Stomach smooth muscle (tissue), 2 donors: ENCODE results near the gene CPN2.
A peak's percentile ranks its signal among the peaks of the same experiment; 100 is the strongest.

Experiments
- H3K27ac ChIP-seq: one replicate; pipeline ENCODE4 v1.7.0; 2013; ENCODE audit warnings: mild to moderate bottlenecking, low read length, inconsistent platforms
- H3K27me3 ChIP-seq, 2 donors: one replicate each; pipeline ENCODE4 v1.7.0; 2013; ENCODE audit warnings: low read length in 2 of 2; ENCODE audit not compliant: insufficient read depth in 2 of 2, control insufficient read depth in 1 of 2
- H3K36me3 ChIP-seq, 2 donors: one replicate each; pipeline ENCODE4 v1.7.0; 2013; ENCODE audit warnings: low read length in 2 of 2; ENCODE audit not compliant: control insufficient read depth in 2 of 2, insufficient read depth in 2 of 2
- H3K4me1 ChIP-seq: one replicate; pipeline ENCODE4 v1.7.0; 2013; ENCODE audit warnings: low read length; ENCODE audit not compliant: control insufficient read depth, insufficient read depth
- H3K4me3 ChIP-seq, 2 donors: one replicate each; pipeline ENCODE4 v1.7.0; 2013; ENCODE audit warnings: low read length in 2 of 2
- H3K9ac ChIP-seq, 2 donors: one replicate each; pipeline ENCODE4 v1.7.0; 2013; ENCODE audit warnings: low read length in 2 of 2, mild to moderate bottlenecking in 1 of 2
- H3K9me3 ChIP-seq, 2 donors: one replicate each; pipeline ENCODE4 v1.7.0; 2013; ENCODE audit warnings: low read length in 2 of 2; ENCODE audit not compliant: control insufficient read depth in 2 of 2
- donor health status: healthy.
- donor health status: Pancreatic carcinoma.

The CPN2 gene

DNA sequence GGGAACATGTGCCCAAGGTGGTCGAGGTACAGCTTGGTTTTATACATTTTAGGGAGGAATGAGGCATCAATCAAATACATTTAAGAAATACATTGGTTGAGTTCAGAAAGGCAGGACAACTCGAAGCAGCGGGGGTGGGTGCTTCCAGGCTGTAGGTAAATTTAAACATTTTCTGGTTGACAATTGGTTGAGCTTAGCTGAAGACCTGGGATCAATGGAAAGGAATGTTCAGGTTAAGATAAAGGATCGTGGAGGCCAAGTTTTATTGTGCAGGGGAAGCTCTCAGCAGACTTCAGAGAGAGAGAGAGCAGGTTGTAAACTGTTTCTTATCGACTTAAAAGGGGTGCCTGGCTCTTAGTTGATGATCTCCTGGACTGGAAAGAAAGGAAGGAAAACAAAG is 11.3 kb downstream of the CPN2 start:
- Histone ChIP-seq H3K9ac (no peak overlapping the region), H3K4me3 (no peak overlapping the region), H3K36me3 (no peaks in the 10 kb centered on the region), H3K27ac (no peak overlapping the region), H3K9me3 (no peaks in the 10 kb centered on the region), H3K27me3 (peaks cover 0 to 4% of the 10 kb centered on the region in 2 donors), H3K4me1 (no peaks in the 10 kb centered on the region)

DNA sequence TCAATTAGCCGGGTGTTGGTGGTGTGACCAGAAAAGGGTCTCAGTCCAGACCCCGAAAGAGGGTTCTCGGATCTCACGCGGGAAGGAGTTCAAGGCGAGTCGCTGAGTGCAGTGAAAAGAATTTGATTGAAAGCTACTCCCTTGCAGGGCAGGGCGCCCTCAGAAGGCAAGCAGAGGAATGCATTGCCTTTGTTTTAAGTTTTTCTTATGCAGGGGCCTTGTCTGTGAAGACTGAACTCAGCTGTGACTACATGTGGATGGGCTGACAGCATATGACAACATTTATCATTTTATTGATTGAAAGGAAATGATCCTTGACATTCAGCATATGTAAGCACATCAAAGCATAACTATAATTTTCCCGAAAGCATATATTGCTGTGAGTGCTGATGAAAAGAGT is 11.8 kb downstream of the CPN2 start:
- H3K9me3 ChIP-seq, result no peaks in the 10 kb centered on the region
- no peaks in the 10 kb centered on the region for H3K36me3 ChIP-seq
- no peak overlapping the region for H3K27ac ChIP-seq
- no peaks in the 10 kb centered on the region for H3K4me1 ChIP-seq
- H3K4me3 ChIP-seq, result no peak overlapping the region
- H3K27me3 ChIP-seq, result peaks cover 0 to 4% of the 10 kb centered on the region in 2 donors
- H3K9ac ChIP-seq, result no peak overlapping the region

DNA sequence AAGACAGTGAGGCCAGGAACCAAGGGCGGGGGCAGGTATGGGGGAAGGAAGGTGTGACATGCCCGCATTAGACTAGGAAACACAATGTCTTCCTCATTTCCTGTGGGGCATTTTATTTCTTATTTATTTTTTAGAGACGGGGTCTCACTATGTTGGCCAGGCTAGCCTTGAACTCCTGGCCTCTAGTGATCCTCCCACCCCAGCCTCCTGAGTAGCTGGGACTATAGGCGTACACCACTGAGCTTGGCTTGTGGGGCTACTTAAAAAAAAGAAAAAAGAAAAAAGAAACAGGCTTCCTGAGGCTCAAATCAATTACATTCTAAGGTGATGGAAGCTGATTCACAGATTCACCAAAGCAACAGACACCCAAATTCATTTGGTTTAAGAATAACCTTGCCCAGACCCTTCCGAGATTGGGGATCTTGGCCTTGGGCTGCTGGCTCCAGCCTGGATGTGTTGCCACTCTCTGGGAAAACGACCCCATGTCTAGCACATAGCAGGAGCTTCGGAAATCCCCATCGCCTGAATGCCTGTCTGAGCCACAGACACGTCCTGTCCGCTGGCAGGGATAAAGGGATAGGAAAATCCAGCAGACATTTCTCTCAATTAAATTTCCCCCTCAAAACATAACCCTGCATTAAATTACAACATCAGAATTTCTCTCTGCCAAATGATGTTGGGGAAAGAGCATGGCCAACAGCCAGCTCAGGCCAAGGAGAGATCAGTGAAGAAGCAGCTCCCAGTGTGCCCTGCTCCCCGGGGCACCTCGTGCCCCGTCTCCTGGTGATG is 13.0 kb downstream of the CPN2 start:
- H3K4me1 ChIP-seq, result peaks cover 4% of the 10 kb centered on the region
- no peaks in the 10 kb centered on the region for H3K36me3 ChIP-seq
- no peak overlapping the region for H3K9ac ChIP-seq
- peaks cover 4 to 6% of the 10 kb centered on the region in 2 donors for H3K27me3 ChIP-seq
- no peaks in the 10 kb centered on the region for H3K9me3 ChIP-seq
- no peak overlapping the region for H3K27ac ChIP-seq
- H3K4me3 ChIP-seq, result no peak overlapping the region

DNA sequence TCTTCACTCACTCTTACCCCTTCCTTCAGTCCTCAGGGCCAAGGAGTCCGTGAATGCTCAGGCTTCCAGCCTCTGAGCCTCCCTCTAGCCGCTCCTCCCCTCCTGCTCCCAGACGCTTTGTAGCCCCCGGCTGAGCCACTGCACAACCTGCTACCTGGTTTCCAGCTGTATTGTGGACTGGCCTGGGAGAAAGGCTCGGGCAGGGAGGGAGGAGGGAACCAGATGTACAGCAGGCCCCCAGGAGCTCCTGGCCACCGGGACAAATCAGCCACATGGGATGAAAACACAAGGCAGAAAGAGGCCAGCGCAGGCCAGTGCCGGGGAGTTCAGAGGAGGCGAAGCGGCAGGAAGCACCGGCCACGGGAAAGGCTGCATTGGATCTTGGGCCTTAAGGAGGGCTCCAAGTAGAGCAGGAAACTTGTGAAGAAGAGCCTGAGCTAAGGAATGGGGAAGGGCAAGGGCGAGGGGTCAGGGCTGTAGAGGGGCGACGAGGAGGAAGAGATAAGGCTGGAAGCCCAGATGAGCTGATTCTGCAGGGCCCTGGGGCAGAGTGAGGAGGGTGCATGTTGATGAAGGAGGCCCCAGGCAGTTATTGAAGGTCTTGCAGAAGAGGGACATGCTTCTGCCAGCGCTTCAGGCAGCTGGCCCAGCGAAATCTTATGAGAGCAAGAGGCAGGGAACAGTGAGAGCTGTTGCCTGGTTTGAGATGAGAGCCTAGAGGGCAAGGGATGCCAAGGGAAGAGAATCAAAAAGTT is 14.3 kb downstream of the CPN2 start:
- peaks cover 5% of the 10 kb centered on the region for H3K4me1 ChIP-seq
- no peak overlapping the region for H3K27ac ChIP-seq
- peaks cover 5 to 7% of the 10 kb centered on the region in 2 donors for H3K27me3 ChIP-seq
- H3K36me3 ChIP-seq, result no peaks in the 10 kb centered on the region
- no peak overlapping the region for H3K9ac ChIP-seq
- H3K4me3 ChIP-seq, result no peak overlapping the region
- H3K9me3 ChIP-seq, result no peaks in the 10 kb centered on the region

DNA sequence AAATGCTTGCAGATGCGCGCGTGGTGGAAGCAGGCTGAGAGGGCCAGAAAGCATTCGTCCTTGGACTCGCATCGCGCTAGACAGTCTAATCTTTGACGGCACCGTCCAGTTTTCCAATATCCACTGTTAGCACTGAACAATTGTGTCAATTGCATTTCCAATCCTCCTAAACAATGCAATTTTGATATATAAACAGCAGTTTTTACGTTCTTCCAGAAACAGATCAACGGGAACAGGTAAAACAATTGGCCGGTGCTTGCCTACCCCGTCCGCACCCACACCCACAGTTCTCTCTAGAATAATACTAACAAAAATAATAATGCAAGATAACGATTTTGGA is 17.2 kb downstream of the CPN2 start:
- H3K9ac ChIP-seq, result peak overlapping the region in 1 of 2 donors; percentile 17
- H3K27ac ChIP-seq, result no peak overlapping the region
- peaks cover 5 to 7% of the 10 kb centered on the region in 2 donors for H3K27me3 ChIP-seq
- peaks cover 10% of the 10 kb centered on the region for H3K4me1 ChIP-seq
- peak overlapping the region; percentile 50 to 69 for H3K4me3 ChIP-seq
- no peaks in the 10 kb centered on the region for H3K9me3 ChIP-seq
- H3K36me3 ChIP-seq, result no peaks in the 10 kb centered on the region

DNA sequence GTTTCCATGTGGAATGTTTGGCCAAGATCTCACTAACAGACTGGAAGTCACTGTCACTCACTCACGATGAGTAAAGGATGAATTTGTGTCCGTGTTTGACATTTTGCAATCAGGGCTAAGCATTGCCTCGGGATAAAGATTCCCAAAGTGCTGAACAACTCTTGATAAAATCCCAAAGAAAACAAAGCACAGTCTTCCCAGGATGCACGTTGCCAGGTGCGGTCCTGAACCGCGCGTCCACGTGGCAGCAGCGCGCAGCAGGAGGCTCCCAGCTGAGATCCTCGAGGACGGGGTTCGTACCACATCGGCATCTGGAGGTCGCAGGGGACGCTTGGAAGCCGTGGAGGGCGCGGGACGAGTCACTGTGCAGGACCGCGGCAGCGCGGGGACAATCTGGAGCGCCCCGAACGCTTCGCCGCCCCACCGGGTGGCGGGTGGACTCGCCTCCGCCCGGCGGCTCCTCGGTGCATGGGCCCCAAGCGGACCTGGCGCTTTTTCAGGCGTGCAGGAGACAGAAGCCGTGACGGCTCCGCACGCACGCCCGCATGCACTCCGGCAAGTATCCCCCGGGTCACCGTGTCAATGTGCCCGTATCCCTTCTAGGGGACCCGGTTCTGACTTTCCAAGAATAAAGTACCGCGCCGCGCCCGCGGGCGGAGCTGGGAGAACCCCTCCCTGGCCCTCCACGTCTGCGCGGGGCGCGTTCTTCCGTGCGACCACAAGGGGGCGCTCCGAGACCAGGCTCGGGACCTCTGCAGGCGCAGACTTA is 17.7 kb downstream of the CPN2 start:
- H3K27ac ChIP-seq, result no peak overlapping the region
- peaks cover 10% of the 10 kb centered on the region for H3K4me1 ChIP-seq
- no peaks in the 10 kb centered on the region for H3K9me3 ChIP-seq
- H3K27me3 ChIP-seq, result peaks cover 5 to 7% of the 10 kb centered on the region in 2 donors
- H3K36me3 ChIP-seq, result no peaks in the 10 kb centered on the region
- peak overlapping the region; percentile 13 to 17 for H3K9ac ChIP-seq
- H3K4me3 ChIP-seq, result peak overlapping the region; percentile 50 to 69

DNA sequence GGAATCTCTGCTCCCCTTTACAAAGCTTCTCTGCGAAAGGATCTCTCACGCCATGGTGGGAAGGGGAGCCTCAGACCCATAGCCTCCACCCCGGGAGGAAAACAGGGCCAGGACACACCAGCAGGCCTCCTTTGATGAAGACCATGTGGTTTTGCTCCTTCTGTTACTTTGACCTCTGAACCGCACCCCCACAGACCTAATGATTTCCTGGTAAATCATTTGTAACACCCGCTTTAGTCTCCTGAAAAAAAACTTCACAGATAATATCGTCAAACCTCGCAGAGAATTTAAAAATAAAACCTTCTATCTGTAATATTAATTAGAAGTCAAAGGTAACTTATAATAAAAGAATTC is 18.3 kb downstream of the CPN2 start:
- no peaks in the 10 kb centered on the region for H3K36me3 ChIP-seq
- H3K9ac ChIP-seq, result no peak overlapping the region
- no peaks in the 10 kb centered on the region for H3K9me3 ChIP-seq
- H3K4me3 ChIP-seq, result no peak overlapping the region
- H3K27me3 ChIP-seq, result peaks cover 5 to 7% of the 10 kb centered on the region in 2 donors
- H3K27ac ChIP-seq, result no peak overlapping the region
- peaks cover 10% of the 10 kb centered on the region for H3K4me1 ChIP-seq

DNA sequence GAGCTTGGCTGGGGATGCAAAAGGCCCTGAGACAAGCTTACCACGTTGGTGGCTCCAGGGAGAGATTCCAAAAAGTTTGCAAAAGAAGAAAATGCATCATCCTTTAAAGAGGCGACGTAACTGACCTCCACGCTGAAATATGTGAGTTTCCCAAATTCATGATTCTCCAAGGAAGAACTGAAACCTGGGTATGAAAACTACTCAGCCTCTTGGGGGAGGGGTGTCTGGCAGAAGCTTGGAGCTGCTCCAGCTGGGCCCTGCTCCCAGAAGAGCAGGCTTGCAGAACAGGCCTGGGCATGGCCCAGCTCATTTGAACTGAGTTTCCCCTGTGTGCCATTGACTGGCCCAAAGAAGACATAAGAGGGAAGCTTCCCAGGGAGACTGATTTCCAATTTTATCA is 20.5 kb downstream of the CPN2 start:
- no peak overlapping the region for H3K4me3 ChIP-seq
- H3K27ac ChIP-seq, result no peak overlapping the region
- no peaks in the 10 kb centered on the region for H3K36me3 ChIP-seq
- no peaks in the 10 kb centered on the region for H3K9me3 ChIP-seq
- peaks cover 10% of the 10 kb centered on the region for H3K4me1 ChIP-seq
- H3K9ac ChIP-seq, result no peak overlapping the region
- H3K27me3 ChIP-seq, result peaks cover 5% of the 10 kb centered on the region in 2 donors

DNA sequence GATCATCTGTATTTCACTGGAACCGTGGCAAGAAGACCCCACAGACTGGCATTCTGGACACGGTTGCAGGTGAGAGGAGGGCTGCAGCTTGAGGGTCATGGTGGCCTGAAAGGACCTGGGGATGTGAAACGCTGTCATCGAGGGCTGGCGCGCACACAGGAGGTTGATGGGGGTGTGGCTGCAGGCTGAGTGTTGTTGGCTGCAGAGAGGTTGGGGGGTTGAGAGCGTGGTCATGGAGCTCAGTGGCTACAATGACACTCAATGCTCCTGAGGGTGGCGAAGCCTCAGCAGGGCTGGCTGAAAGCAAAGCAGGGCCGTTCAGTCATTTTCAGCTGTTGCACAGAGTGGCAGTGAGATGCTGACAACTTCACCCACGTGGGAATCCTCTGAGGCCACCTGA is 21.0 kb downstream of the CPN2 start:
- Histone ChIP-seq H3K27me3 (peaks cover 3 to 5% of the 10 kb centered on the region in 2 donors), H3K4me3 (no peak overlapping the region), H3K36me3 (no peaks in the 10 kb centered on the region), H3K9ac (no peak overlapping the region), H3K27ac (no peak overlapping the region), H3K4me1 (peaks cover 10% of the 10 kb centered on the region), H3K9me3 (no peaks in the 10 kb centered on the region)

DNA sequence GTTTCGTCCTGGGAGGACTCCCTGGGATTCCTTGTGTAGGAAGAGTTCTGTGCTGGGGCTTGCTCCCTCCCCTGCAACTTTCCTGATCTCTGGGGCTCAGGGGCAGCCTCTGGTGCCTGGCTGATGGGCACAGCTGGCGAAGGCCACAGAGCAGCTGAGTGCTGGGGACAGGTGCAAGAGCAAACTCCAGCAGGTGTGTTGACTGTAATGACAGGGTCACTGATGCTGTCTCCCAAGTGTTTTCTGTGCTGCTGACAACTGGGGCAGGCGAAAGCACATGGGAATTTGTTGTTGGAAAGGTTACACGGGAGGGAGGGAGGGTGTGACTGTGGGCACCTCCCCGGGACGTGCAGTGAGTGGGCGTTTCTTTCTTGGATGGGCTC is 21.6 kb downstream of the CPN2 start:
- peaks cover 3 to 5% of the 10 kb centered on the region in 2 donors for H3K27me3 ChIP-seq
- H3K36me3 ChIP-seq, result no peaks in the 10 kb centered on the region
- no peak overlapping the region for H3K4me3 ChIP-seq
- H3K4me1 ChIP-seq, result peaks cover 10% of the 10 kb centered on the region
- no peaks in the 10 kb centered on the region for H3K9me3 ChIP-seq
- no peak overlapping the region for H3K27ac ChIP-seq
- no peak overlapping the region for H3K9ac ChIP-seq
